GM18511 (cell line): ENCODE measurements around the gene PKM.

Experiments used
- ATAC-seq: cut with Tn5 transposase; IDR thresholded peaks from one replicate; pipeline ENCODE4 v1.9.1; 2021; ENCODE audit warnings: mild to moderate bottlenecking, moderate library complexity; ENCODE audit not compliant: unreplicated experiment

Gene PKM

GRCh38 chr15:72236381-72237003, 5.5 kb upstream of the PKM start:
- ATAC-seq: no peak

DNA sequence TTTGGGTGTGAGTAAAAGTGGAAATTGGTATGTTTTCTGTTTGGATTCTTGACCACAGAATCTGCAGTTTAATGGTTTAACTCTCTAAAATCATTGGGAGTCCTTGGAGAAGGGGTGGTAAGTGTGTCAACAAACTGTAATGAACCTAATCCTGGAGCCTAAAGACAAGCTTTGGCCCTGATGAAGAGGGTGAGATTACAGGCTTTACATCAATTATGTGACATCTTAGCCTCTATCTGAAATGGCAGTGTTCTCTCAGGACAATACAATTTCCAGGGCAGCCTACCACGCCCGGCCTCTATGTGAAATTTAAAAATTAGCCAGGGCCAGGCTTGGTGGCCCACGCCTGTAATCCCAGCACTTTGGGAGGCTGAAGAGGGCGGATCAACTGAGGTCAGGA, 4.3 kb upstream of the PKM start:
- no peak for ATAC-seq

GRCh38 chr15:72233769-72234168, 2.8 kb upstream of the PKM start:
- ATAC-seq: no peak

DNA sequence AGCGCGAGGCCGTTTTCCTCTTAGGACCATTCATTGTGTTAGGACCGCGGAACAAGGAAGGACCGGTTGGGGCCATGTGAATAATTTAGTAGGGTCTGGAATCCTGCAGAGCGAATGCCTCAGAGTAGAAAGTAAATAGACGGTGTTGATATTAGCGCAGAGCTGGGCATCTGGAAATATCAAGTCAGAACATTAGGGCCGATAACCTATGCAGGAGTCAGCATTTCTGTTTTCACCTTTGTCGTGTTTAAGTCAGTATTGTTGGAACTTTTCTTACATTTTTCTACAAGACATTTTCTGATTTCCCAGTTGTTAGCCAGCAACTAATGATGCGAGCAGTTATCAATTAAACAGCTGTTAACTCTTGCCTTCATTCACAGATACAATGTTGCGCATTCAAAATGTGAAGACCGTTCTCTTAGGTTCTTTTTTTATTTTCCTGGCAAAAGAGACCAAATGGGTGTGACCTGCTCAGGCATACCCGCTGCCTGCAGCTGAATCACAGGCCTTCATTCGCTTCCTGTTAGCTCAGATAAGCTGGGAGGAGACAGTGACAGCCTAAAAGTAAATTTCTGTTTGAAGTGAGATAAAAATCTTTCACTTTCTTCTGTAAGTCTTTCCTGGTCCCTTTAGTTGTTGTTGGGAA, 966 bp upstream of the PKM start:
- ATAC-seq: no peak

DNA sequence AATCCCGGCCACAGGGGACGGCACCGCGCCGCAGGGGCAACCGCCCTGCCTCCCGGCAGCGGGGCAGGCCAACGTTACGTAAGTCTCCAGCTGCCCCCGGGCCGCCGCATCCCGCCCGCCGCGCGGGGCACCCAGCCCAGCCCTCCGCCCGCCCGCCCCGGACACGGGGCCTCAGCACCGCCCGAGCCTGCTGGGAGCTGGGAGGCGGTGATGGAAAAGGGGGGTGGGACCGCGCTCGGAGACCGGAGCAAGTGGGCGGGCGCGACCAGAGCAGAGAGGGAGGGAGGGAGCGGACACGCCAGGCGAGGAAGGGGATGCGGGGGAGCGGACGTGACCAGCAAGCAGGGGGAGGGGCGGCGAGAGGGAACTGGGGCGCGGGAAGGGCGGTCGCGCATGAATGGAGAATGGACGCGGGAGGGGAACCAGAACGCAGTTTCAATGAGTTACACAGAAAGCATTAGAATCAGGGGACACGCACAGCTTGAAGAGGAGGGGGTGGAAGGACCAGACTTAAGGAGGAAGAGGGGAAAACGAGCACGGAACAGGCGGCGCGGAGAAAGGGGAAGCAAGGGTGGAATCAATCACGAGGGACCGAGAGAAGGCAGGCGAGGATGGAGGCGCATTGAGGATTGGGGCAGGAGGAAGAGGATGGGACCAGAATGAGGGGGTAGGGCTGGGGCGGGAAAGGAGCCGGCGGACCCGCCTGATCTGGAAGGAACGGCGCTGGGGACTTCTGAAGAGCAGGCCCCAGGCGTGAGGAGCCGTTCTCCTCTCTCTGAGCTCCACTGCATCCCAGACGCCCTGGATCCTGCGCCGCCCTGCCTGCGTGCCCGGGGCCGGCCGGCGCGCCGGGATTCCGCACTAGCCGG, 559 bp downstream of the PKM start:
- ATAC-seq: no peak

DNA sequence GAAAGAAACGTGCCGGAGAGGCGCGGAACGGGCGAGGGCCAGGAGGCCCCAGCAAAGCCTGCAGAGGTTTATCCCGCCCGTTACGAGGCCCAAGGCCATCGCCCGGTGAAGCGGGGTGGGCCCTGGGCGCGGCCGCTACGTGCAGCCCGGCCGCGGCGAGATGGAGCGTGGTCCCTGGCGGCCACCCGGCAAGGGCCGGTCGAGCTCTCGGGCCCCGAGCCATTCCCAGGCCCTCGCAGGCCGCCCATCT, 1.1 kb downstream of the PKM start:
- ATAC-seq: no peak

DNA sequence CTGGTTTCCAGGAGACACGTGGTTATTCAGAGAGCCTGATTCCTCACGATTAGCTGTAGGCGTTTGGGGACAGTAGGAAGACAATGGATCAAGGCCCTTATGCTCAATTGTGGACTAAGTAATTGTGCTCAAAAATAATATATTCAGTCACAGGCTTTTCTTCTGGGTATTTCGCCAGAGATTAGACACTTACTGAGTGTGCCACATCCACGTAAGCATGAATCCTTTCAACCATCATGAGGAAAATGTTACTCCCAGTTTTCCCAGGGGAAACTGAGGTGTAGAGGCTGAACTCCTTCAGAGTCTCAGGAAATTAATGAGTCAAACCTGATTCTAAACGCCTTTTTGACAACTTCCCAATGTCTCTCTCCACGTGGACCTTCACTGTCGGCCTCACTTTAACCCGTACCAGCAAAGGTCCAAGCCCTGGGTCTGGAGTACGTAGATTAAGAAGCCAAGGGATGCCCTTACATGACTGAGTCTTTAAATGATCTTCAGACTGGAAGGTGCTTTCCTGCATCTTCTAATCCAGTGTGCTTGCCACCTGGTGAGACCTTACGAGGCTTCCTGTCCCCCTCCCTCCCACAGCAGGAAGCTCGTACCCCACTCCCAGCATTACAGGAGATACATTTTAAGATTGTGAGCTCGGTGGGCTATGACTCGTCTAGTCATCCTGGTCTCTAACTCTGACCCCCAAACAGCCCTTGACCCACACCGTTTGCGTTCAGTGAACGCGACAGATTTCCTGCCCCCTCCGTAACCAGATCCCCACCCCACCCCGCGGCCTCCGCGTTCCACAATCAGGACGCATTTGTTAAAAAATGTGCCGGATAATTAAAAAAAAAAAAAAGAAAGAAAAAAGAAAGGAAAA, 1.7 kb downstream of the PKM start:
- no peak for ATAC-seq

GRCh38 chr15:72227720-72228119, 3.3 kb downstream of the PKM start:
- ATAC-seq: no peak

DNA sequence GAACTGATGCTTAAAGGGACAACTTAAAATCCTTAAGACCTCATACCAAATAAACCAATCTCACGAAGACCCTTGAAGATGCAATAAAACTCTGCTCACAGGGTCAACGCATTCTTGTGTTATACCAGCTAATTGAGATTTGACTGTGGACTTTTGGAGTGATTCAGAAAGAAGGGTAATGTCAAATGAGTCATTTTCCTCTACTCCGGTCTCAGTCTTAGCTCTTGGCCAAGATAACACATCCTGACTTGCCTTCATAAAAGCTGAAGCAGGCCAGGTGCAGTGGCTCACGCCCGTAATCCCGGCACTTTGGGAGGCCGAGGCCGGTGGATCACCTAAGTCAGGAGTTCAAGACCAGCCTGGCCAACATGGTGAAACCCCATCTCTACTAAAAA, 3.8 kb downstream of the PKM start:
- no peak for ATAC-seq

DNA sequence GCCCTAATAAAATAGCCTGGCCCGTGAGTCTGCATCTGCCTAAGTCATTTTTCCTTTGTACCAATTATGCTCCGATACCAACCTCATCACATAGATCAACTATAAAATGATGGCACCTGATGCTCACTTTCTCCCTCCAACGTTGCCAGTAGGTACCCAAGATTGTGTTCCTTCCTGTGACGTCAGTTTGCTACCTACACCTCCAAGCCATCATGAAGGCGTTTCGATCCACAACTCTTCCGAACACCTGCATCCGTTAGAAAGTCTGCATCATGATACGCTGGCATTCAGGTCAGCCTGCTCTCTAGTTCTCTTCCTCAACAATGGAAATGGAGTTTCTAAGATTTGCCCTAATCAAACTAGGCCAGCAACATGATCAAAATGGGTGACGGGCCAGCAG, 7.7 kb downstream of the PKM start:
- no peak for ATAC-seq

GRCh38 chr15:72222393-72222792, 8.6 kb downstream of the PKM start:
- ATAC-seq: no peak

DNA sequence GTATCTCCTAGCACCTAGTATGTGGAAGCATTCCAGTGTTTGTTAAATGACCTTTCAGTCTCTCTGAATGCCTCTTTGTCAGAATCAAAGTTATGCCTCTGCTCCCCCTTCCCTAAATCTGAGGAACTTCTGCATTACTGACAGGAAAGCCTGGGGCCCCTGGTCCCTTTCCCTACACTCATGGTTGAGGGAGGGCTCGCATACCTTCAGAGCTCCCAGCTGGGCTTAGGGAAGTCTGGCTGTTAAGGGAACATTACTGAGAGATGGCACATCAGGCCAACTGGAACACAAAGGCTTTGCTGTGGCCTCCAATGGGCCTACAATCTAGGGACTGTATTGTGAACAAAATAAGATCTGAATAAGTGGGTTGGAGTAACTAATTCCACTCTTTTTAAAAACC, 10.3 kb downstream of the PKM start:
- ATAC-seq: no peak

DNA sequence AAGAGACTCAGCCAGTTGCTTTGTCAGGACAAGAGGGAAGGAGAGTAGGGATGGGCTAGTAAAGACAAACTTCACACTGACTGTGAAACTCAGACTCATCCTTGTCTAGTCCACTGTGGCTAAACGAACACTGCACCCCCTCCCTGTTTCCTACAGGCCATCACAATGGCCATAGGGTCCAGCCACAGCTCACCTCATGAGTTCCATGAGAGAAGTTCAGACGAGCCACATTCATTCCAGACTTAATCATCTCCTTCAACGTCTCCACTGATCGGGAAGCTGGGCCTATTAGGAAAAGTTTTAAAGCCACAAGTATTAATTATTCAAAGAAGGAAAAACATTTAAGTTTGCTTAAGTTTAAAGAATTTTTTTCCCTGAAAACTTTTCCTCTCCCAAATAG, 13.8 kb downstream of the PKM start:
- ATAC-seq: no peak

GRCh38 chr15:72216079-72216478, 14.9 kb downstream of the PKM start:
- no peak for ATAC-seq

GRCh38 chr15:72207558-72208085, 23.4 kb downstream of the PKM start:
- no peak for ATAC-seq

DNA sequence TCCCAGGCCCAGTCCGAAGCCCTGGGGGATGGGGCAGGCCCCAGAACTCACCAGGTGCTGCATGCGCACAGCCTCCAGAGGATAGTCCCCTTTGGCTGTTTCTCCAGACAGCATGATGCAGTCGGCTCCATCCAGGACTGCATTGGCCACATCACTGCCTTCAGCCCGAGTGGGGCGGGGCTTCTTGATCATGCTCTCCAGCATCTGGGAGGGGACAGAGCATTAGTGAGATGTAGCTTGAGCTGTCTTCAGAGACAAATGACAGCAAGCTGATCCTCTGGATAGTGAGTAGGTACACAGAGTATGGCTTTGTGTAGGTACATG, 24.4 kb downstream of the PKM start:
- ATAC-seq: no peak

DNA sequence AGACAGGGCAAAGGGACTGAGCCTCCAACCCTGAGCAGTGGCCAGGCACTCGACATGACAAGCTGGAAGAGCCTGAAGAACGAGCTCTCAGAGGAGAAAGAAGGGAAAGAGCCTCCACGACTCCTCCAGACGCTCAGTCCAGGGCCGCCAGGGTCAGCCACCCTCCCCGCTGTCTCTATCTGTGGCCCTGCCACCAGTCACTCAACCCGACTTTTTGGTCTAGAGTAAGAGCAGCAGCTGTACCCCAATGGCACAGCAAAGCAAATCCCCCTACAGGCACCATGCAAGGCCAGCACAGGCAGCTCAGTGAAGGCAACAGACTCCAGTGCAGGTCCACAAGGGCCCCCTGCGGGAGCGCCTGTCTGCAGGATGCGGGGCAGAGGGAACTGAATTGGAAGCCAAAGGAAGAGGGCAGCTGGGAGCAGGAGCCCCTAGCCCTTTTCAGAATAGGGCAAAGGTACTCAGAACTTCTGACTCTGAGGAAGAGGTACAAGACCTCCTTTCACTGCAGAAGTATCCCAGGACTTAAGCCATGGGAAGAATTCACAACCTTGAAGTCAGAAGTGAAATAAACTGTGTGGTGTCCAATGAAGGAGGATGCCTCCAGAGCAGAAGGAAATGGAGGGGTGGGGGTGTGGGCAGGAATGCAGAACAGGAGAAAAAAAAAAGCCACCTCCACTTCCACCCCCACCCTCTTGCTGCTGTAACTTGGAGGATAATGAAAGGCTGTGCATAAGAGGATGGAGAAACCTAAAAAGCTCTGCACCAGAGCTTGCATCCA, 24.9 kb downstream of the PKM start:
- no peak for ATAC-seq

GRCh38 chr15:72205273-72205672, 25.7 kb downstream of the PKM start:
- no peak for ATAC-seq

- no peak for ATAC-seq
Measured at GRCh38 chr15:72203507-72203837, 27.5 kb downstream of the PKM start.

- ATAC-seq: no peak
Measured at GRCh38 chr15:72202801-72203506, 28.0 kb downstream of the PKM start.
